ENCODE data around the gene CSF2.

- TF ChIP-seq CTCF (conservative IDR thresholded peaks at IDR 0.05 in 1 of 2, IDR thresholded peaks at IDR 0.05 in 1 of 2; ENCODE audit: extremely low read depth in 1 of 2, insufficient read depth in 1 of 2, low read depth in 1 of 2, low read length in 2 of 2) (no peak), EZH2 (IDR thresholded peaks at IDR 0.05; ENCODE audit: borderline replicate concordance, low read length) (no peak)
Measured at GRCh38 chr5:132073231-132074013, at the start of gene CSF2.

Measured in mammary epithelial cell (primary cell).